Measurements from ENCODE around the gene ACOD1. TPM values are rescaled to one million over a fixed set of nuclear protein-coding genes. Genes with fewer than 3 reads are reported as not detected.

Gene ACOD1
- polyA plus RNA-seq, 1 of the 3 experiments (the other 2 are of a cell fraction), result not detected

- no peak overlapping the region for H3K4me3 ChIP-seq (ENCODE audit: low read depth in 2 of 2, low read length in 1 of 2)
- H3K9me3 ChIP-seq, result no peaks in the 10 kb centered on the region
- WGBS (ENCODE audit: low lambda C conversion rate), result 67% methylated on average over 6 of the region's 6 CpGs
- no peaks in the 10 kb centered on the region for H3K79me2 ChIP-seq (ENCODE audit: insufficient read depth)
- H3K4me1 ChIP-seq (ENCODE audit: control insufficient read depth in 1 of 2, insufficient read depth in 2 of 2, low read depth in 1 of 2, low read length in 1 of 2), result peaks cover 0 to 3% of the 10 kb centered on the region in 2 experiments; a peak in 2 of 4 replicates
- H3K36me3 ChIP-seq (replicated peaks in 1 of 2; ENCODE audit: control insufficient read depth in 1 of 2, insufficient read depth in 2 of 2, low read length in 1 of 2), result no peaks in the 10 kb centered on the region
- H2AFZ ChIP-seq (ENCODE audit: low read depth), result no peak overlapping the region
- TF ChIP-seq SMC3 (IDR thresholded peaks at IDR 0.05; ENCODE audit: low read depth, low read length), result no peak
- TF ChIP-seq EP300 (IDR thresholded peaks at IDR 0.05; ENCODE audit: borderline replicate concordance in 1 of 2, low read depth in 1 of 2, low read length in 1 of 2), result no peak
- no peak for TF ChIP-seq FOXM1 (IDR thresholded peaks at IDR 0.05; ENCODE audit: low read depth)
- no peak for TF ChIP-seq RFX5 (IDR thresholded peaks at IDR 0.05; ENCODE audit: low read length)
- TF ChIP-seq RCOR1 (IDR thresholded peaks at IDR 0.05; ENCODE audit: low read length), result no peak
- TF ChIP-seq TAF1 (IDR thresholded peaks at IDR 0.05; ENCODE audit: borderline replicate concordance, low read depth, low read length), result no peak
- no peak for TF ChIP-seq TEAD4 (IDR thresholded peaks at IDR 0.05; ENCODE audit: borderline replicate concordance, insufficient read depth)
- TF ChIP-seq EZH2phosphoT487 (IDR thresholded peaks at IDR 0.05; ENCODE audit: borderline replicate concordance, low read depth), result no peak
- no peak for TF ChIP-seq IRF3 (IDR thresholded peaks at IDR 0.05; ENCODE audit: low read depth, low read length)
- no peak for TF ChIP-seq CTCF (IDR thresholded peaks at IDR 0.05)
- TF ChIP-seq NFIC (IDR thresholded peaks at IDR 0.05; ENCODE audit: borderline replicate concordance), result no peak
- TF ChIP-seq CHD2 (IDR thresholded peaks at IDR 0.05; ENCODE audit: low read length, partially characterized antibody), result no peak
- no peak for TF ChIP-seq MEF2A (IDR thresholded peaks at IDR 0.05; ENCODE audit: borderline replicate concordance, low read depth)
- TF ChIP-seq JUND (IDR thresholded peaks at IDR 0.05), result no peak
- no peak for TF ChIP-seq FOXJ3 (CRISPR knock-in tag; IDR thresholded peaks at IDR 0.05)
- TF ChIP-seq MXI1 (IDR thresholded peaks at IDR 0.05; ENCODE audit: low read depth, low read length), result no peak
- no peak for TF ChIP-seq PBX3 (IDR thresholded peaks at IDR 0.05)
- TF ChIP-seq REST (IDR thresholded peaks at IDR 0.05; ENCODE audit: low read depth, low read length), result no peak
- no peak for TF ChIP-seq RXRA (IDR thresholded peaks at IDR 0.05; ENCODE audit: borderline replicate concordance, low read depth)
- no peak overlapping the region for H3K9ac ChIP-seq
- no peaks in the 10 kb centered on the region for H4K20me1 ChIP-seq (ENCODE audit: insufficient read depth)
- H3K9me2 ChIP-seq, result no peaks in the 10 kb centered on the region
- no peak overlapping the region for H3K4me2 ChIP-seq
- POLR2A ChIA-PET, result no interaction called here
- H3F3A ChIP-seq (replicated peaks; ENCODE audit: insufficient read depth), result no peaks in the 10 kb centered on the region
- H3K27me3 ChIP-seq (ENCODE audit: insufficient read depth), result no peaks in the 10 kb centered on the region
- H3K27ac ChIP-seq (ENCODE audit: low read depth in 2 of 2, low read length in 1 of 2), result no peak overlapping the region
- CTCF ChIA-PET, result no interaction called here
- DNase-seq, result no peak
These were observed 33.8 kb downstream of the ACOD1 start for GRCh38 chr13:76982061-76982460.
